Measurements from ENCODE around the gene LCK. TPM values are rescaled to one million over a fixed set of nuclear protein-coding genes. Genes with fewer than 3 reads are reported as not detected.

Gene LCK
- total and polyA plus RNA-seq, 2 of the 8 experiments (the other 6 are each of a cell fraction or from before 2014, with no cell fraction given): 75.3 to 122 TPM

DNA sequence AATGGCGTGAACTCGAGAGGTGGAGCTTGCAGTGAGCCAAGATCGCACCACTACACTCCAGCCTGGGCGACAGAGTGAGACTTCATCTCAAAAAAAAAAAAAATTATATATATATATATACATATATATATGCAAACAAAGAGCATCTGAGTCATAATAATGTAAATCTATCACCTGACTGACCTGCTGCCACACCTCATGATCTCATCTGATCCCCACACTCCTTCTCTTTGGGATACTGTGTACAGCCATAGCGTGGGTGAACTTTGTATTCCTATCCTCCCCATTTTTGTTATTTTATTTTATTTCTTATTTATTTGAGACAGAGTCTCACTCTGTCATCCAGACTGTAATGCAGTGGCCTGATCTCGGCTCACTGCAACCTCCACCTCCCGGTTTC lies 38.2 kb downstream of the LCK start (continued):
- no peak for TF ChIP-seq ZNF274 (IDR thresholded peaks at IDR 0.05; ENCODE audit: borderline replicate concordance, extremely low read depth, low read length)
- TF ChIP-seq KDM1A (IDR thresholded peaks at IDR 0.05; ENCODE audit: borderline replicate concordance, low read length): no peak
- no peak for TF ChIP-seq CTBP2 (IDR thresholded peaks at IDR 0.05; ENCODE audit: borderline replicate concordance, insufficient read depth, insufficient read length, low read length)
- no peak for TF ChIP-seq TBP (IDR thresholded peaks at IDR 0.05; ENCODE audit: low read depth, low read length)
- no peak for TF ChIP-seq E2F6 (IDR thresholded peaks at IDR 0.05)
- no peak for TF ChIP-seq CHD1 (IDR thresholded peaks at IDR 0.05; ENCODE audit: low read depth, low read length)
- no peak for TF ChIP-seq SIN3A (conservative IDR thresholded peaks at IDR 0.05 in 1 of 2, IDR thresholded peaks at IDR 0.05 in 1 of 2; ENCODE audit: low read depth in 1 of 2, low read length in 2 of 2)
- no peak for TF ChIP-seq HDAC2 (IDR thresholded peaks at IDR 0.05; ENCODE audit: borderline replicate concordance in 1 of 2, low read depth in 2 of 2, low read length in 2 of 2)
- no peak for TF ChIP-seq CEBPB (IDR thresholded peaks at IDR 0.05; ENCODE audit: low read depth, low read length)
